Spleen (tissue), 7 donors: ENCODE data around the gene HOXD13.

ENCODE experiments used
- POLR2AphosphoS5 ChIP-seq, 3 donors: sonication (generic); formaldehyde crosslinking; IDR thresholded peaks; one replicate each; pipeline ENCODE4 v1.5.1; 2017; ENCODE audit warnings: antibody characterized with exemption in 3 of 3
- TF ChIP-seq, protein P1 (sequence below), 11 experiments: fragments of 200-600 bp in 7 of 11; fragments of 450-650 bp in 4 of 11; sonication (generic) in 4 of 11; IDR thresholded peaks in 8 of 11; conservative IDR thresholded peaks in 3 of 11; 1 replicate in 7 of 11; 2 replicates in 4 of 11; pipeline versions ENCODE4 v1.4.0 to v1.8.0; 2016 to 2021; ENCODE audit warnings: antibody characterized with exemption in 11 of 11, inconsistent platforms in 4 of 11, mild to moderate bottlenecking in 1 of 11
- donor health status: DM: no; HTN: no; CAD: no; lungs with moderate emphysema.
- donor health status: DM: no; HTN: no; CAD: no.
- donor health status: DM: no; HTN: no; CAD: no.

DNA sequence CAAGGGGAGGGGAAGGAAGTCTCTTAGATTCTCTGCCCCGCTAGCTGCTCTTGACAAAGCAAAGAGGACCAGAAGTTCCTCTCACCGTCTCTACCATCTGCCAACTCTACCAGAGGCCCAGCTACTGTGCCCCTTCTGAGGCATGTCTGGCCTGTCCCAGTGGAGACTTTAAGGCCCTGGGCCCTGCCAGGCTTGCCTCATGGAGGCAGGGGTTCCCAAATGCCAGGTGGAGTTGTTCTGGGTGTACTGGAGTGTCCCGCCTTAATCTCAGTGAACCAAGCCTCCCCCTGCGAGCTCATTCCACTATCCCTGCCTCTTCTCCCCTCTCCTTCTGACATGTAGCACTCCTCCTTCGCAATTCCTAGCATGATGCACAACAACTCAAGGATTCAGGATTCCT is 9.3 kb downstream of the HOXD13 start:
- TF ChIP-seq, protein P1, sequence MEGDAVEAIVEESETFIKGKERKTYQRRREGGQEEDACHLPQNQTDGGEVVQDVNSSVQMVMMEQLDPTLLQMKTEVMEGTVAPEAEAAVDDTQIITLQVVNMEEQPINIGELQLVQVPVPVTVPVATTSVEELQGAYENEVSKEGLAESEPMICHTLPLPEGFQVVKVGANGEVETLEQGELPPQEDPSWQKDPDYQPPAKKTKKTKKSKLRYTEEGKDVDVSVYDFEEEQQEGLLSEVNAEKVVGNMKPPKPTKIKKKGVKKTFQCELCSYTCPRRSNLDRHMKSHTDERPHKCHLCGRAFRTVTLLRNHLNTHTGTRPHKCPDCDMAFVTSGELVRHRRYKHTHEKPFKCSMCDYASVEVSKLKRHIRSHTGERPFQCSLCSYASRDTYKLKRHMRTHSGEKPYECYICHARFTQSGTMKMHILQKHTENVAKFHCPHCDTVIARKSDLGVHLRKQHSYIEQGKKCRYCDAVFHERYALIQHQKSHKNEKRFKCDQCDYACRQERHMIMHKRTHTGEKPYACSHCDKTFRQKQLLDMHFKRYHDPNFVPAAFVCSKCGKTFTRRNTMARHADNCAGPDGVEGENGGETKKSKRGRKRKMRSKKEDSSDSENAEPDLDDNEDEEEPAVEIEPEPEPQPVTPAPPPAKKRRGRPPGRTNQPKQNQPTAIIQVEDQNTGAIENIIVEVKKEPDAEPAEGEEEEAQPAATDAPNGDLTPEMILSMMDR (IDR thresholded peaks at IDR 0.05 in 8 of 11, conservative IDR thresholded peaks at IDR 0.05 in 3 of 11), result no peak
- TF ChIP-seq POLR2AphosphoS5 (IDR thresholded peaks at IDR 0.05), result no peak
